Liver (tissue), 2 donors: ENCODE results near the gene ANO8.

Experiments used
- TF ChIP-seq, protein P1 (sequence below): fragments of 150-350 bp; IDR thresholded peaks from 2 replicates; pipeline ENCODE4 v1.5.1; 2017; ENCODE audit warnings: improper control_type of control experiment, low read depth, low read length; ENCODE audit not compliant: missing input control
- TF ChIP-seq, protein P2 (sequence below): IDR thresholded peaks from 2 replicates; pipeline ENCODE4 v1.6.1; 2016; ENCODE audit warnings: antibody characterized with exemption, mild to moderate bottlenecking
- donor health status: healthy.

DNA sequence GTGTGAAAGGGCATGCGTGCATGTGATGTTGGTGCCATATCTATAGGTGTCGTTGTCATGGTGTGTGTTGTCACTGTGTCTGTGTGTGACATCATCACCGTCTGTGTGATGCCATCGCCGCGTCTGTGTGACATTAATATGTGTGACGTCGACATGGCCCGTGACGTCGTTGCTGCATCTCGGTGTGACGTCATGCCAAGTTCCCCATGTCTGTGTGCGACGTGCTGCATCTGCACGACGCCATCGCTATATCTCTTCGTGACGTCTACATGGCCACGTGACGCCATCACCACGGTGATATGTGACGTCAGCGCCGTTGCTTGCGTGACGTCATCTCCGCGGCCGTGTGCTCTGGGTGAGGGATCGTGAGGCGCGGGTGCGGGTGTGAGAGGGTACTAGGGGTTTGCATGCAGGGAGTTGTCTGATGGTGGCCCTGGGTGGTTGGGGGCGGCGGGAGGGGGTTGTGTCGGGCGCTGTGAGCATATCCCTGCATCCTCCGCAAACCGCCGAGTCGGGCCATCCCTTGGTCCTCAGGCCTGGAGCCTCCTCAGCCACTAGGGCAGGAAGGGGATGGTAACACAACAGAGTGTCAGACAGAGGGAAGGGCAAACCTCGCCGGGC lies 17.3 kb upstream of the ANO8 start:
- TF ChIP-seq, protein P1, sequence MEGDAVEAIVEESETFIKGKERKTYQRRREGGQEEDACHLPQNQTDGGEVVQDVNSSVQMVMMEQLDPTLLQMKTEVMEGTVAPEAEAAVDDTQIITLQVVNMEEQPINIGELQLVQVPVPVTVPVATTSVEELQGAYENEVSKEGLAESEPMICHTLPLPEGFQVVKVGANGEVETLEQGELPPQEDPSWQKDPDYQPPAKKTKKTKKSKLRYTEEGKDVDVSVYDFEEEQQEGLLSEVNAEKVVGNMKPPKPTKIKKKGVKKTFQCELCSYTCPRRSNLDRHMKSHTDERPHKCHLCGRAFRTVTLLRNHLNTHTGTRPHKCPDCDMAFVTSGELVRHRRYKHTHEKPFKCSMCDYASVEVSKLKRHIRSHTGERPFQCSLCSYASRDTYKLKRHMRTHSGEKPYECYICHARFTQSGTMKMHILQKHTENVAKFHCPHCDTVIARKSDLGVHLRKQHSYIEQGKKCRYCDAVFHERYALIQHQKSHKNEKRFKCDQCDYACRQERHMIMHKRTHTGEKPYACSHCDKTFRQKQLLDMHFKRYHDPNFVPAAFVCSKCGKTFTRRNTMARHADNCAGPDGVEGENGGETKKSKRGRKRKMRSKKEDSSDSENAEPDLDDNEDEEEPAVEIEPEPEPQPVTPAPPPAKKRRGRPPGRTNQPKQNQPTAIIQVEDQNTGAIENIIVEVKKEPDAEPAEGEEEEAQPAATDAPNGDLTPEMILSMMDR, result no peak
- TF ChIP-seq, protein P2, sequence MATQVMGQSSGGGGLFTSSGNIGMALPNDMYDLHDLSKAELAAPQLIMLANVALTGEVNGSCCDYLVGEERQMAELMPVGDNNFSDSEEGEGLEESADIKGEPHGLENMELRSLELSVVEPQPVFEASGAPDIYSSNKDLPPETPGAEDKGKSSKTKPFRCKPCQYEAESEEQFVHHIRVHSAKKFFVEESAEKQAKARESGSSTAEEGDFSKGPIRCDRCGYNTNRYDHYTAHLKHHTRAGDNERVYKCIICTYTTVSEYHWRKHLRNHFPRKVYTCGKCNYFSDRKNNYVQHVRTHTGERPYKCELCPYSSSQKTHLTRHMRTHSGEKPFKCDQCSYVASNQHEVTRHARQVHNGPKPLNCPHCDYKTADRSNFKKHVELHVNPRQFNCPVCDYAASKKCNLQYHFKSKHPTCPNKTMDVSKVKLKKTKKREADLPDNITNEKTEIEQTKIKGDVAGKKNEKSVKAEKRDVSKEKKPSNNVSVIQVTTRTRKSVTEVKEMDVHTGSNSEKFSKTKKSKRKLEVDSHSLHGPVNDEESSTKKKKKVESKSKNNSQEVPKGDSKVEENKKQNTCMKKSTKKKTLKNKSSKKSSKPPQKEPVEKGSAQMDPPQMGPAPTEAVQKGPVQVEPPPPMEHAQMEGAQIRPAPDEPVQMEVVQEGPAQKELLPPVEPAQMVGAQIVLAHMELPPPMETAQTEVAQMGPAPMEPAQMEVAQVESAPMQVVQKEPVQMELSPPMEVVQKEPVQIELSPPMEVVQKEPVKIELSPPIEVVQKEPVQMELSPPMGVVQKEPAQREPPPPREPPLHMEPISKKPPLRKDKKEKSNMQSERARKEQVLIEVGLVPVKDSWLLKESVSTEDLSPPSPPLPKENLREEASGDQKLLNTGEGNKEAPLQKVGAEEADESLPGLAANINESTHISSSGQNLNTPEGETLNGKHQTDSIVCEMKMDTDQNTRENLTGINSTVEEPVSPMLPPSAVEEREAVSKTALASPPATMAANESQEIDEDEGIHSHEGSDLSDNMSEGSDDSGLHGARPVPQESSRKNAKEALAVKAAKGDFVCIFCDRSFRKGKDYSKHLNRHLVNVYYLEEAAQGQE, result no peak
